Hepatocyte (in vitro differentiated cells): ENCODE measurements around the gene PRKACG.
A peak's percentile ranks its signal among the peaks of the same experiment; 100 is the strongest.

ENCODE experiments used
- CTCF ChIP-seq: fragments of 200-600 bp; sonication (generic); IDR thresholded peaks from 2 replicates; pipeline ENCODE4 v1.5.1; 2016; ENCODE audit warnings: antibody characterized with exemption, mild to moderate bottlenecking; ENCODE audit not compliant: poor library complexity
- EZH2phosphoT487 ChIP-seq: fragments of 200-600 bp; sonication (generic); IDR thresholded peaks from one replicate; pipeline ENCODE4 v1.6.1; 2018; ENCODE audit warnings: antibody characterized with exemption, mild to moderate bottlenecking, low read depth, moderate library complexity; ENCODE audit not compliant: unreplicated experiment, severe bottlenecking

GRCh38 chr9:69035438-69036308 lies 21.8 kb upstream of the PRKACG start, which contains the start of gene FXN:
- TF ChIP-seq EZH2phosphoT487 (no peak), CTCF (peak; percentile 99)
